Ovary (tissue), 10 donors: ENCODE results near the gene LMNB1. TPM values are rescaled to one million over a fixed set of nuclear protein-coding genes. Genes with fewer than 3 reads are reported as not detected.
"Not testable (repeated sequence)": the region's sequence is repeated elsewhere in the genome, so short reads cannot be mapped to it uniquely, and the experiment has no call there.

Experiments used
- DNase-seq, 5 donors: peaks; one replicate each; pipeline ENCODE4 v3.0.0-alpha.2; 2019 to 2020
- H3K27ac ChIP-seq, 2 donors: fragments of 200-600 bp; one replicate each; pipeline versions ENCODE4 v1.5.1 to v1.8.0; 2019 to 2022
- H3K27me3 ChIP-seq: fragments of 200-600 bp; one replicate; pipeline ENCODE4 v1.8.0; 2022
- H3K36me3 ChIP-seq: fragments of 200-600 bp; sonication (generic); one replicate; pipeline ENCODE4 v1.5.1; 2019
- H3K4me1 ChIP-seq: one replicate; pipeline ENCODE4 v1.8.1; 2013; ENCODE audit warnings: mild to moderate bottlenecking, moderate library complexity; ENCODE audit not compliant: insufficient read depth
- H3K4me3 ChIP-seq: fragments of 200-600 bp; sonication (generic); one replicate; pipeline ENCODE4 v1.5.1; 2017
- H3K9me3 ChIP-seq, 2 donors: fragments of 200-600 bp in 1 of 2; sonication (generic) in 1 of 2; one replicate each; pipeline versions ENCODE4 v1.5.1 to v1.8.1; 2013 to 2019; ENCODE audit warnings: mild to moderate bottlenecking in 1 of 2, moderate library complexity in 1 of 2
- EP300 ChIP-seq: sonication (generic); formaldehyde crosslinking; IDR thresholded peaks from one replicate; pipeline ENCODE4 v1.6.1; 2017; ENCODE audit warnings: antibody characterized with exemption
- POLR2A ChIP-seq: fragments of 450-650 bp; IDR thresholded peaks from one replicate; pipeline ENCODE4 v1.6.1; 2017; ENCODE audit warnings: antibody characterized with exemption, mild to moderate bottlenecking, moderate library complexity
- WGBS, 3 donors: extraction: QIAGEN DNeasy Blood & Tissue Kit in 1 of 3; methylation state at CpG; one replicate each; pipeline versions ENCODE4 v1.1.5 to v1.1.7; 2013 to 2017; 5-methylcytosine and 5-hydroxymethylcytosine counted together
- intact Hi-C, 4 donors: fragments of 100-400 bp; cut with DNase I; formaldehyde crosslinking; loops; one replicate each; pipeline versions ENCODE4 v1.11.0 to v1.15.1; 2022 to 2023
- long read RNA-seq, 3 donors: library from polyadenylated mRNA in 2 of 3; unstranded in 2 of 3; transcript quantifications; one replicate each; pipeline ENCODE4 v2.0.0 and lab custom pipeline, GENCODE V29; 2021 to 2026
- polyA plus RNA-seq, 2 donors: library from polyadenylated mRNA; stranded (reverse); fragments of 200-250 nt in 1 of 2; fragments of 350-450 nt in 1 of 2; fragmentation: Illumina TruSeq in 1 of 2; extraction: RNeasy Lipid Tissue Mini Kit (QIAGEN cat#74804) in 1 of 2; gene quantifications; one replicate each; pipeline ENCODE4 v1.2.3, GENCODE V29; 2013 to 2014
- total RNA-seq, 7 donors: library from RNA; depleted of rRNA in 2 of 7; stranded (reverse); fragments of >200 nt in 2 of 7; fragmentation: NEBNext Ultra II Directional in 3 of 7; extraction: Animal tissue kit (Norgen Biotek cat#: 25700) in 3 of 7; gene quantifications; one replicate each; pipeline versions ENCODE4 v1.1.0 to v1.2.4, GENCODE V29; 2016 to 2023
- TF ChIP-seq, protein P1 (sequence below), 3 donors: fragments of 450-650 bp in 2 of 3; fragments of 200-600 bp in 1 of 3; IDR thresholded peaks; one replicate each; pipeline versions ENCODE4 v1.5.1 to v1.8.0; 2016 to 2022; ENCODE audit warnings: antibody characterized with exemption in 3 of 3, mild to moderate bottlenecking in 1 of 3
- donor health status: DM: no; HTN: no; CAD: no; lungs with moderate emphysema.
- donor health status: DM: no; HTN: no; CAD: no.
- donor health status: Bipolar disorder and iron deficiency.
- donor health status: DM: yes; HTN: yes; CAD: no.
- donor health status: DM: no; HTN: no; CAD: no.
- donor health status: DM: yes; HTN: yes; CAD: no.

Gene LMNB1, protein sequence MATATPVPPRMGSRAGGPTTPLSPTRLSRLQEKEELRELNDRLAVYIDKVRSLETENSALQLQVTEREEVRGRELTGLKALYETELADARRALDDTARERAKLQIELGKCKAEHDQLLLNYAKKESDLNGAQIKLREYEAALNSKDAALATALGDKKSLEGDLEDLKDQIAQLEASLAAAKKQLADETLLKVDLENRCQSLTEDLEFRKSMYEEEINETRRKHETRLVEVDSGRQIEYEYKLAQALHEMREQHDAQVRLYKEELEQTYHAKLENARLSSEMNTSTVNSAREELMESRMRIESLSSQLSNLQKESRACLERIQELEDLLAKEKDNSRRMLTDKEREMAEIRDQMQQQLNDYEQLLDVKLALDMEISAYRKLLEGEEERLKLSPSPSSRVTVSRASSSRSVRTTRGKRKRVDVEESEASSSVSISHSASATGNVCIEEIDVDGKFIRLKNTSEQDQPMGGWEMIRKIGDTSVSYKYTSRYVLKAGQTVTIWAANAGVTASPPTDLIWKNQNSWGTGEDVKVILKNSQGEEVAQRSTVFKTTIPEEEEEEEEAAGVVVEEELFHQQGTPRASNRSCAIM
- total RNA-seq (10 to 100 TPM in 2 of 7 donors, 1 to 10 TPM in 5; 3.0 to 10.0 (median 8.3) TPM), polyA plus RNA-seq (1 to 10 TPM; 4.3 to 9.2 TPM)
- long read RNA-seq, donor 1, result 0 reads
- long read RNA-seq, donor 2, transcript LMNB1-201 (11 exons, 2,878 nt), result major isoform, 10 of 18 reads
- long read RNA-seq, donor 2, partial matches to known transcripts, result 7 of 18 reads
- long read RNA-seq, donor 2, other reads (novel, unspliced or antisense), result 0 of 18 reads
- long read RNA-seq, donor 3, partial matches to known transcripts, result 0 of 1 reads
- long read RNA-seq, donor 3, other reads (novel, unspliced or antisense), result 1 of 1 reads

DNA sequence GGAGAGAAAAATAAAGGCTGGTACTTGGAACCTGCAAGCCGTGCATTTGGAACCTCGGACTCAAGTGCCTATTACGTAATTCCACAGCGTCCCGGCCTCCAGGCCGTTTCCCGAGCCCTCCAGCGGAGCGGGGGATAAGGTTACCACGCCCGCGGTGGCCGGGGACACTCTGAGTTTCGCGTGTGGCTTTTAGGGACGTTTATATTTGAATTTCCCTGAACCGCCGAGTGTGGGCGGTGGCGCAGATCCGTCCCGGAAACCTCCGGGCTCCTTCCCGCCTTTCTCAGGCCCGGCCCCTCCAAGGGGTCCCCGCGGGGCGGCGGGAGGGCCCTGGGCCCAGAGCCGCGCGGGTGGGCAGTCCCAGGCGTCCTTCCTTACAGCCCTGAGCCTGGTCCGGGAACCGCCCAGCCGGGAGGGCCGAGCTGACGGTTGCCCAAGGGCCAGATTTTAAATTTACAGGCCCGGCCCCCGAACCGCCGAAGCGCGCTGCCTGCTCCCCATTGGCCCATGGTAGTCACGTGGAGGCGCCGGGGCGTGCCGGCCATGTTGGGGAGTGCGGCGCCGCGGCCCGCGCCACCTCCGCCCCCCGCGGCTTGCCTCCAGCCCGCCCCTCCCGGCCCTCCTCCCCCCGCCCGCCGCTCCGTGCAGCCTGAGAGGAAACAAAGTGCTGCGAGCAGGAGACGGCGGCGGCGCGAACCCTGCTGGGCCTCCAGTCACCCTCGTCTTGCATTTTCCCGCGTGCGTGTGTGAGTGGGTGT lies at the start of gene LMNB1:
TSS of gene LMNB1 (plus strand) at position 638 of the 758 bp plus-strand sequence. CDS start 373 bp downstream, outside the sequence.
- TF ChIP-seq POLR2A (no peak), EP300 (peak; percentile 32)
- TF ChIP-seq, protein P1, sequence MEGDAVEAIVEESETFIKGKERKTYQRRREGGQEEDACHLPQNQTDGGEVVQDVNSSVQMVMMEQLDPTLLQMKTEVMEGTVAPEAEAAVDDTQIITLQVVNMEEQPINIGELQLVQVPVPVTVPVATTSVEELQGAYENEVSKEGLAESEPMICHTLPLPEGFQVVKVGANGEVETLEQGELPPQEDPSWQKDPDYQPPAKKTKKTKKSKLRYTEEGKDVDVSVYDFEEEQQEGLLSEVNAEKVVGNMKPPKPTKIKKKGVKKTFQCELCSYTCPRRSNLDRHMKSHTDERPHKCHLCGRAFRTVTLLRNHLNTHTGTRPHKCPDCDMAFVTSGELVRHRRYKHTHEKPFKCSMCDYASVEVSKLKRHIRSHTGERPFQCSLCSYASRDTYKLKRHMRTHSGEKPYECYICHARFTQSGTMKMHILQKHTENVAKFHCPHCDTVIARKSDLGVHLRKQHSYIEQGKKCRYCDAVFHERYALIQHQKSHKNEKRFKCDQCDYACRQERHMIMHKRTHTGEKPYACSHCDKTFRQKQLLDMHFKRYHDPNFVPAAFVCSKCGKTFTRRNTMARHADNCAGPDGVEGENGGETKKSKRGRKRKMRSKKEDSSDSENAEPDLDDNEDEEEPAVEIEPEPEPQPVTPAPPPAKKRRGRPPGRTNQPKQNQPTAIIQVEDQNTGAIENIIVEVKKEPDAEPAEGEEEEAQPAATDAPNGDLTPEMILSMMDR (IDR thresholded peaks at IDR 0.05), result peak in 1 of 3 donors; percentile 14
- peak within 1 kb of the TSS; percentile 51 to 96 for H3K27ac ChIP-seq
- no peaks in the 10 kb centered on the region for H3K4me1 ChIP-seq
- intact Hi-C loops, result loop anchor here in 1 of 4 donors (10.0 kb wide), 1 partner anchor 92 kb away; no protein-coding TSS in a partner anchor
- 0 to 1% (median 0%) methylated on average over 58 to 74 of the region's 74 CpGs for WGBS, 3 donors
- no peaks in the 10 kb centered on the region for H3K9me3 ChIP-seq
- peak within 1 kb of the TSS; percentile 75 for H3K4me3 ChIP-seq
- H3K36me3 ChIP-seq, result no peaks in the 10 kb centered on the region
- H3K27me3 ChIP-seq, result no peaks in the 10 kb centered on the region
- DNase-seq, result peak; percentile 91 to 94 (median 94)

DNA sequence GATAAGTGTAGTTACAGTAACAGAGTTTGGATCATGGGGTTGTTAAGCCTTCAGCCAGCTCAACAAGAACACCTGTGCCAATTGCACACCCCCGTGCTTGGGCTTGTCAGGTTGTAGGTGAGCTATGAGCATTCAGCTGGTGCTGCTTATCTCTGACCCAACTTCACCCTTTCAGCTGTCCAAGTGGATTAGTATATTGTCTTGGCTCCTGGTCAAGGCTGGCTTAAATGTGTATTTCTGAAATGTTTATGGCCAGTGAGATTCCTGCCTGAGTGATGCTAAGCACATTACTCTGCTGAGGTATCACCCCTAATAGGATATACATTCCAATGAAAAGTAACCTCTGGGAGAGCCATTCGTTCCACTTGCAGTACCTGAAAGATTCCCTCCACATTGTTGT lies 44.2 kb upstream of the LMNB1 start:
- 6 to 19% (median 13%) methylated on average over 2 of the region's 2 CpGs for WGBS, 3 donors
- no peak overlapping the region for H3K27ac ChIP-seq
- TF ChIP-seq EP300 (no peak), POLR2A (no peak)
- TF ChIP-seq, protein P1 (IDR thresholded peaks at IDR 0.05), result no peak
- no peaks in the 10 kb centered on the region for H3K4me1 ChIP-seq
- intact Hi-C loops, result no loop called here
- no peaks in the 10 kb centered on the region for H3K36me3 ChIP-seq
- no peaks in the 10 kb centered on the region for H3K27me3 ChIP-seq
- no peak for DNase-seq
- H3K4me3 ChIP-seq, result no peak overlapping the region
- H3K9me3 ChIP-seq, result no peaks in the 10 kb centered on the region

DNA sequence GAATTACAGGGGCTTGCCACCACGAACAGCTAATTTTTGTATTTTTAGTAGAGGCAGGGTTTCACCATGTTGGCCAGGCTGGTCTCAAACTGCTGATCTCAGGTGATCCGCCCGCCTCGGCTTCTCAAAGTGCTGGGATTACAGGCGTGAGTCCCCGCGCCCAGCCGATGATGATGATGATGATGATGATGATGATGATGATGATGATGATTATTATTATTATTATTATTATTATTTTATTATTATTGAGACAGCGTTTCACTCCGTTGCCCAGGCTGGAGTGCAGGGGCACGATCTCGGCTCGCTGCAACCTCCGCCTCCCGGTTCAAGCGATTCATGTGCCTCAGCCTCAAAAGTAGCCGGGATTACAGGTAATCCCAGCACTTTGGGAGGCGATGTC lies 42.4 kb upstream of the LMNB1 start:
- intact Hi-C loops, H3K4me1 ChIP-seq, H3K4me3 ChIP-seq, DNase-seq, H3K27ac ChIP-seq, H3K27me3 ChIP-seq, H3K9me3 ChIP-seq, H3K36me3 ChIP-seq: not testable (repeated sequence)
- WGBS, 3 donors, result 93 to 95% (median 95%) methylated on average over 18 of the region's 18 CpGs

DNA sequence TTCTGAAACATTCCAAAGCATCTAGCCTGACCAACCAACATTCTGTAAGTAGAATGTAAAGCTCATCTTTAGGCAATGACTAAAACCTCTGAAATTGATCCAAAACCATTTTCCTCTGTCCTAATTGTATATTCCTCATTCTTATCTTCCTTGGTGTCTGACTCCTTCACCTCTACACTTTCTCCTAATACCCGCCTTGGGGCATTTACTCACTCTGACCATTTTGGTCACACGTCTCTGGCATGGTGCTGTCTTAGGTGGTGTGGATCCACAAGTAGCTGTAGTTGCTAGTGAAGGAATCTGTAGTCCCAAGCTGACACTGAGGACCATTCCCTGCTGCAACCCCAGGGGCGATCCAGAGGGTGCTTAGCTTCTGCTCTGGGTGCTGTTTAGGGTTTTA lies 40.8 kb upstream of the LMNB1 start:
- Histone ChIP-seq H3K27me3 (no peaks in the 10 kb centered on the region), H3K27ac (no peak overlapping the region), H3K9me3 (no peaks in the 10 kb centered on the region), H3K4me1 (no peaks in the 10 kb centered on the region), H3K36me3 (no peaks in the 10 kb centered on the region), H3K4me3 (no peak overlapping the region)
- intact Hi-C loops, result no loop called here
- WGBS, 3 donors, result 74 to 85% (median 77%) methylated on average over 3 of the region's 3 CpGs
- no peak for TF ChIP-seq POLR2A
- no peak for TF ChIP-seq EP300
- TF ChIP-seq, protein P1 (IDR thresholded peaks at IDR 0.05), result no peak
- no peak for DNase-seq
